AG08396 (cell line): ENCODE data around the gene PAFAH1B2.
"Not testable (repeated sequence)": the region's sequence is repeated elsewhere in the genome, so short reads cannot be mapped to it uniquely, and the experiment has no call there.

Experiments used
- DNase-seq: peaks from one replicate; pipeline ENCODE4 v3.0.0; 2012; ENCODE audit warnings: low spot score, mixed read lengths

Gene PAFAH1B2

DNA sequence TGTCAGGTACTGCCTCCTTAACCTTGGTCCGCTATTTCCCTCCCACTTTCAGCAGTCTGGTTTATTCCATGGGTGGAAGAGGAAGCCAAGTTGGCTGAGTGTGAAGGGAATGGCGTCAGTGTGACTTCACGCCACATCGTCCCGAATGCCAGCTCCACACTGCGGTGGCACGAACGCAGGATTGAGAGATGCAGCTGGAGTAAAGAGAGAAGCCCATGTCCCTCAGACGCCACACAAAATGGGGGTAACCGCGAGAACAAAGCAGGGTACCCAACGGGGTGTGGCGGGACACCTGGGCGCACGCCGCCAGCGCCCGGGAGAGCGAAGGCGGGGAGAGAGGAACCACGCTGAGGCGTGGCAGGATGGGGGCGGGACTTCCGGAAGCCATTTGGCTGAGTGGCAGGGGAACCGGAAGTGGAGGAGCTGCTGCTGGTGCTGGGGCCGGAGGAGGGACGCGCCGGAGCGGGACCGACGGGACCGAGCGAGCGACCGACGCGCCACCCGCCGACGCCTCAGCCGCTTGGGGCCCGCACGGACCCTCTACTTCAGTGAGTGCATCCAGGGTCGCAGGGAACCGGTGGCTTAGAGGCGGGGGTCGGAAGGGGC, at the start of gene PAFAH1B2:
TSS of gene PAFAH1B2 (plus strand) at position 417 of the 606 bp plus-strand sequence. CDS start 8,161 bp downstream, outside the sequence.
- peak; percentile 98 for DNase-seq

- DNase-seq = peak; percentile 52
These were observed 49.3 kb upstream of the PAFAH1B2 start for GRCh38 chr11:117094776-117095175.

DNA sequence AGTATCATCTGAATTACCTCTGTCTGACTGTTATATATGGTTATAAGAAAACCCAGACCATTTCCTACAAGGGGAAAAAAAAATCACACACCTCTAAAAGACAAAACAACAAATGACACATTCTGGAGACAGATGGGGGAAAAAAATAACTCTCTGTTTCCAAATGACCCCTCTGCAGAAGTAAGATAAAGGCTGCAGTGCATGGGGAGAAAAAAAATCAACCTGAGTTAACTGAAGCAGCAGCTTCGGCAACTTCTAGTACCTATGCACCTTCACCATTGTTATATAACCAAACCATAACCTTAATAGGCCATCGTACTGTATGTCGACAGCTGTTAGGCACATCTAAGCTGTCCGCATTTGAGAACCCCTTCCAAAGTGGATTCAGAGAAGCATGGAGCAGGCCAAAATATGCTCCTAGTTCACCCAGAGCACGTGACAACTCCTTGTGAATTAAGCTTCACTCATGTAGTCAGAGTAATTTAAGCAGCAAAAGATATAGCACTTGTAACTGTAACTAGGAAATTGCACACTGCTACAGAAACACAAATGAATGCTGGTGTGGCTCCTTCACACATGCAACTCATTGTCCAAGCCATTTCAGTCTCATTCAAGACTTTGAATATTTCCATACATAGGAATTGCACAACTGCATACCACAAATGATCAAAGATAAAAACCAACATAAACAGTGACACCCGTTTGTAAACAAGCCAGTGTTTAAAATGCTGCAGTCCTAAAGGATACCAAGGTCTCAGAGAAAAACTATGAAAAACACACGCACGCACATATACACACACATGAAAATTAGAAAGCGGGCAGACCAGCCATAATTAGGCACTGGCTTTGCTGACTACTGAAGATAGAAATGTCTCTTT, 48.6 kb upstream of the PAFAH1B2 start:
- no peak for DNase-seq

DNA sequence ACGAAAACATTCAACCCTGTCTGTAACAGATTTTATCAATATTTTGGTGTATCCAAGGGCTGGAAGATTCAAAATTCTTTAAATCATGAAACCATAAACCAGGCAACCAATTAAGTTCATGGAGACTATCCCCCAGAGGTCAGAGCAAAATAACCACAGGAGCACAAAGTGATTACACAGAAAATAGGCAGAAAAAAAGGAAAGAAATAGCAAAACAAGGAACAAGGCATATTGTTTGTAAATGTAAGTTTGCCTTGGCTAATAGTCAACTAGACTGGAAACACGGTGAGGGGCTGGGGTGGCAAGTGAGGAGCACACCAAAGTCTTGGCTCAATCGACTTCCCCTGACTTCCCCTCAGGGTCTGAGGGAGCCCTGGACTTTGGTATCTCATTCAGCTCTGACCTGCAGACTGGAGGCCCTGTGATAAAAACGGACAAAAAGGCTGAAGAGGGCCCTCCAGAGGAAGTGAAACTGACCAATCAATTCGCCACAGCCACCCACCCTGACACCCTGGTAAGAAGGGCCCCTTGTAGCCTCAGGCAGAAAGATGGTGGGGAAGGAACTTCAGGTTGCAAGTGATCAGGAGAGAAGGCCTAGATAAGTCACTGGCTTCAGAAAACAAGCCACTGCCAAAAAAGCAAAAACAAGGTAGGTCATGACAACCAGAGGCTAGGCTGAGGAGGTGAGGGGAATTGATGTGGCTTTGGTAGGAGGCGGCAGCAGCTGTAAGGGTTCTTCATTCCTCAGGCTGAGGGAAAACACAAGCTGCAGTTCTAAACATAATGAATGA, 47.7 kb upstream of the PAFAH1B2 start:
- peak; percentile 31 for DNase-seq

- no peak for DNase-seq
These were observed 47.1 kb upstream of the PAFAH1B2 start for GRCh38 chr11:117097014-117097388.

DNA sequence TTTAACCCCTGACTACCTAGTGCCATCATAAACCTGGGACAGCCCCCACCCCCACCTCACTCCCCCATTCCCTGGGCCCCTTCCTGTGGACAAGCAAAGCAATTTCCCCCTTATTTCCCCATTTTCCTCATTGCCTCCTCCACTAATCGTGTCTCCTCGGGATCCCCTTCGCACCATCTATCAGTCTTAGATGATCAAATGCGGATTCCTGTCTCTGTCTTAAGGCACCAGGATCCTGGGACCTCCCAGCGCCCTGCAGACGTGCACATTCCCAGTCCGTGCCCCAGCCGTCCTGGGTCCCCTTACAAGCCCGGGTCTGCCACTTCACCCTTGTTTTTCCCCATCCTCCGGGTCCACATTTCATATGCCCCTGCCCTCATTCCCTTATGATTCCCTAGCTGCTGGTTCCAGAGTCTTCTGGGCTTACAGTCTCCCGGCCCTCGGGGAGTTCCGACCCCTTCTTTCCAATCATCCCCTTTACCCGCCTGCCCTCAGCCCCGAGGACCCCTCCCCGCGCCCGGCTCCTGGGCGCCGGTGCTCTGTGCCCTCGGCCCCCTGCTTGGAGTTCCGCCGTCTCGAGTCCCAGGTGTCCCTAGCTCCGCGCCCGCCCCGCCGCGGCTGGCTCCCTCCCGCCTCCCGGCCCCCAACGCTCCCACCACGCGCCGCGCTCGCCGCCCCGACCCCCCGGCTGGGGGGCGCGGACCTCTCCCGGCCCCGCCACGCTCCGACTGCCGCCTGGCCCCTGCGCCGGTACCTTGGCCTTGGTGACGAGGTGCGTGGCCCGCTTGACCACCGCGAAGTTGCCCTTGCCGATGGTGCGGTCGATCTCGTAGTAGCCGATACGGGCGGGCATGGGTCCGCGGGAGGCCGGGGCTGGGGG, 46.5 kb upstream of the PAFAH1B2 start:
- peak; percentile 43 for DNase-seq

GRCh38 chr11:117098269-117099232, 45.5 kb upstream of the PAFAH1B2 start, which contains the start of gene SIK3:
SIK3 (minus strand) TSS chr11:117098428; CDS start chr11:117098415, 13 bp downstream.
- peak; percentile 100 for DNase-seq

DNA sequence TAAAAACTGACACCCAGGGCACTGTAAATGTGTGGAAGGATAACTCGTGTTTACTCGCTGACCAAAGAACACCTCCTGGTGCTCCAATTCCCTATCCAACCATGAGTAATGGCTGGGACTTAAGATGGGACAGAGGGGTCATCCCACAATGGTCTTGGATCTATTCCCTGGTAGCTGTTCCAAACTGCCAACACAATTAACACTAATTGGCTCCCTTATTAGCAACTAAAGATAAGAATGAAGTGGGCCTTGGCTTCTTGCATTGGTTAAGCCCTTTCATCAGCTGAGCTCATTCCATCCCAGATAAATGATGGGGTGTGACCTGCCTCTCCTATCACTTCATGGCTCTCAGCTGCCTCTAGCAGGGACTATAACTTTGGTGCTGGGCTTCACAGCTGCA, 44.4 kb upstream of the PAFAH1B2 start:
- no peak for DNase-seq

GRCh38 chr11:117100556-117100955, 43.5 kb upstream of the PAFAH1B2 start:
- no peak for DNase-seq

- peak; percentile 56 for DNase-seq
These were observed 36.1 kb upstream of the PAFAH1B2 start for GRCh38 chr11:117107701-117108590.

DNA sequence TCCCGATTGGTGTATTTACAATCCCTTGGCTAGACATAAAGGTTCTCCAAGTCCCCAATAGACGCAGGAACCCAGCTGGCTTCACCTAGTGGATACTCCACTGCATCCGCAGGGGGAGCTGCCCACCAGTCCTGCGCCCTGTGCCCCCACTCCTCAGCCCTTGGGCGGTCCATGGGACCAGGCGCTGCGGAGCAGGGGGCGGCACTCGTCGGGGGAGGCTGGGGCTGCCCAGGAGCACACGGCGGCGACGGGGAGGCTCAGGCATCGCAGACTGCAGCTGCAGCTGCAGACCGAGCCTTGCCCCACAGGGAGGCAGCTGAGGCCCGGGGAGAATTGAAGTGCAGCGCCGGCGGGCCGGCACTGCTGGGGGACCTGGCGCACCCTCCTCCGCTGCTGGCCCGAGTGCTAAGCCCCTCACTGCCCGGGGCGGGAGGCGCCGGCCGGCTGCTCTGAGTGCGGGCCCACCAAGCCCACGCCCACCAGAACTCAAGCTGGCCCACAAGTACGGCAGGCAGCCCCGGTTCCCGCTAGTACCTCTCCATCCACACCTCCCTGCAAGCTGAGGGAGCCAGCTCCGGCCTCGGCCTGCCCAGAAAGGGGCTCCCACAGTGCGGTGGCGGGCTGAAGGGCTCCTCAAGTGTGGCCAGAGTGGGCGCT, 33.7 kb upstream of the PAFAH1B2 start:
- no peak for DNase-seq

DNA sequence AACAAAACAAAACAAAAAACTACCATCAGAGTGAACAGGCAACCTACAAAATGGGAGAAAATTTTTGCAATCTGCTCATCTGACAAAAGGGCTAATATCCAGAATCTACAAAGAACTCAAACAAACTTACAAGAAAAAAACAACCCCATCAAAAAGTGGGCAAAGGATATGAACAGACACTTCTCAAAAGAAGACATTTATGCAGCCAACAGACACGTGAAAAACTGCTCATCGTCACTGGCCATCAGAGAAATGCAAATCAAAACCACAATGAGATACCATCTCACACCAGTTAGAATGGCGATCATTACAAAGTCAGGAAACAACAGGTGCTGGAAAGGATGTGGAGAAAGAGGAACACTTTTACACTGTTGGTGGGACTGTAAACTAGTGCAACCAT, 31.6 kb upstream of the PAFAH1B2 start:
- not testable (repeated sequence) for DNase-seq

GRCh38 chr11:117112939-117113338, 31.1 kb upstream of the PAFAH1B2 start:
- not testable (repeated sequence) for DNase-seq

GRCh38 chr11:117117681-117118080, 26.4 kb upstream of the PAFAH1B2 start:
- DNase-seq = no peak

GRCh38 chr11:117121176-117121575, 22.9 kb upstream of the PAFAH1B2 start:
- DNase-seq = peak; percentile 33

DNA sequence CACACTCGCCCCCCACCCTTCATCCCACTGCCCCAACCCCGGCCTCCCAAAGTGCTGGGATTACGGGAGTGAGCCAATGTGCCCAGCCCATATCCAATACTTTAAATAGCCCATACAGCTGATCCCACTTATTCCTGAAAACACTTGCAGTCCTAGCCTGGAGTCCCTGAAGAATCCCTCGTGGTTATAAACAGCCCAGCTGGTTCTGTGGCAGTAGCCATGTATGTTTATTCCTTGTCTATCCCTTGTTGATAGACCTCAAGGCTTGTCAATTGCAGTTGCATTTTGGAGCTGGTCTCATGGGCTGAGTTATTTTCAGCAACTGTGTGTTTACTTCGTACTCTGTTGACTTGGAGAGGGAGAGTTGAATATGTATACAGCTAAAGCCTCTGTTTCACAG, 21.5 kb upstream of the PAFAH1B2 start:
- no peak for DNase-seq

GRCh38 chr11:117126223-117126965, 17.7 kb upstream of the PAFAH1B2 start:
- no peak for DNase-seq
